Measurements from ENCODE around the gene DNLZ.

The DNLZ gene

DNA sequence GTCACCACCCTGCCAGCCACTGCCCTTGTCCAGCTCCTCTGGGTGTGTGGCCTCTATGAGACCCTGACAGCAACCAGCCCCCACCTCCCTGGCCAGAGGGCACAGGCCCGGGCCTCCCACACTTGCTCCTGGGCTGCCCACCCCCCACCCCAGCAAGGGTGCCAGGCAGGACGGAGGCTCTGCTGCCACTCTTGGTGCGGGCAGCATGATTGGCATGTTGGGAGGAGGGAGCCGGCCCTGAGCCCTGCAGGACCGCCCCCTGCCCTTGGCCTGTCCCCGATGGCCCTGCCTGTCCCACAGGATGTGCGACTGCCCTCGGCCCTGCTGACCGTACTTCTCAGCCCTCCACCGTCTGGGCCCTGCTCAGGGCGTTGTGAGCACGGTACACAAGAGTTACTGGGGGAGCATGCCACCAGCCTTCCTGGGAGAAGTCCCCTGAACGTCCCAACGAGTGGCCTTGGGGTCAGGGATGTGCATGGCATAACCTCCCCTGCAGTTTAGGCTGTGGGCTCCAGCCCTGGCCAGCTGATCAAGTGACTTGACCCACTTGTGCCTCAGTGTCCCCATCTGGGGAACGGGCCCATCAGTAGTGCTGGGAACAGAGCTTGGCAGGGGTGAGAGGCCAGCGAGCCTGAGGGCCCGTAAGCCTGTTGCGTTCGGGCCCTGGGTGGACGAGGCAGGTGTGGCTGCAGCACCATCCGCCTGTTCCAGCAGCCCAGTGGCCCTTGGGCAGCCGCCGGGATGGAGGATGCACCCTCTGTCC is 20.2 kb downstream of the DNLZ start:
- no peak for DNase-seq (ENCODE audit: low spot score)
- H3K4me3 Mint-ChIP-seq = no peak overlapping the region
- no peak overlapping the region for H3K27ac Mint-ChIP-seq
- no peaks in the 10 kb centered on the region for H3K9me3 Mint-ChIP-seq
- no peaks in the 10 kb centered on the region for H3K4me1 Mint-ChIP-seq (ENCODE audit: low read depth)
- no peaks in the 10 kb centered on the region for H3K36me3 Mint-ChIP-seq (ENCODE audit: low read depth)
- no peaks in the 10 kb centered on the region for H3K27me3 Mint-ChIP-seq (ENCODE audit: low read depth)

GRCh38 chr9:136342181-136343120 is 21.1 kb downstream of the DNLZ start:
- peak; percentile 60 for DNase-seq (ENCODE audit: low spot score)
- no peaks in the 10 kb centered on the region for H3K27me3 Mint-ChIP-seq (ENCODE audit: low read depth)
- no peak overlapping the region for H3K27ac Mint-ChIP-seq
- H3K9me3 Mint-ChIP-seq = no peaks in the 10 kb centered on the region
- H3K4me3 Mint-ChIP-seq = no peak overlapping the region
- H3K36me3 Mint-ChIP-seq (ENCODE audit: low read depth) = no peaks in the 10 kb centered on the region
- H3K4me1 Mint-ChIP-seq (ENCODE audit: low read depth) = no peaks in the 10 kb centered on the region

GRCh38 chr9:136341769-136342168 is 21.8 kb downstream of the DNLZ start:
- H3K9me3 Mint-ChIP-seq = no peaks in the 10 kb centered on the region
- no peaks in the 10 kb centered on the region for H3K36me3 Mint-ChIP-seq (ENCODE audit: low read depth)
- H3K27ac Mint-ChIP-seq = no peak overlapping the region
- H3K4me3 Mint-ChIP-seq = no peak overlapping the region
- H3K4me1 Mint-ChIP-seq (ENCODE audit: low read depth) = no peaks in the 10 kb centered on the region
- no peak for DNase-seq (ENCODE audit: low spot score)
- no peaks in the 10 kb centered on the region for H3K27me3 Mint-ChIP-seq (ENCODE audit: low read depth)

DNA sequence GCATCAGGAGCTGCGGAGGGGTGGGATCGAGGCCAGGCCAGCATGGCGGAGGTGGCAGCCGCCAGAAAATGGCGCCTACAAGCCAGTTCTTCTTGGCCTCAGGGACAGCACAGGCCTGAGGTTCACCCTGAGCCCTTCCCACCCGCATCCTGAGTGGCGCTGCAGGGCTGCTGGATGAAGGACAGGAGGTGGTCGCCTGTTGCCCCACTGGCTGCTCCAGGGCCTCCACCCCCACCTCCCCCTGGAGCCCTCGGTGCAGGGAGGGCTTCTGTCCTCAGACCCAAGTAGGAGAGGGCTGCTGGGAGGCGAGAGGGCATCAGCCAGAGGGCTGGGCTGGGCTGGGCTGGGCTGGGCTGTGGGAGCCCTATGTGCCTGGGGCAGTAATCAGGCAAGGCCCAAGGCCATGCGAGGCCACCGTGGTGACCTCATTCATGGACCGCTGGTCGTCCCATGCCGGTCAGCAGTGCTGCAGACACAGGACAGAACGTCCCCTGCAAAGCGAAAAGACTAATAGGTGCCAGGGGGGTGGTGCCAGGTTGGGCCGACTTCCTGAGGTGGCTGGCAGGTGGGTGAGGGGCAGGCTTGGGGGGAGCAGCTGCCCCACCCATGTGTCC is 22.4 kb downstream of the DNLZ start:
- H3K36me3 Mint-ChIP-seq (ENCODE audit: low read depth) = no peaks in the 10 kb centered on the region
- H3K27ac Mint-ChIP-seq = no peak overlapping the region
- DNase-seq (ENCODE audit: low spot score) = no peak
- H3K4me1 Mint-ChIP-seq (ENCODE audit: low read depth) = no peaks in the 10 kb centered on the region
- no peak overlapping the region for H3K4me3 Mint-ChIP-seq
- no peaks in the 10 kb centered on the region for H3K9me3 Mint-ChIP-seq
- no peaks in the 10 kb centered on the region for H3K27me3 Mint-ChIP-seq (ENCODE audit: low read depth)

DNA sequence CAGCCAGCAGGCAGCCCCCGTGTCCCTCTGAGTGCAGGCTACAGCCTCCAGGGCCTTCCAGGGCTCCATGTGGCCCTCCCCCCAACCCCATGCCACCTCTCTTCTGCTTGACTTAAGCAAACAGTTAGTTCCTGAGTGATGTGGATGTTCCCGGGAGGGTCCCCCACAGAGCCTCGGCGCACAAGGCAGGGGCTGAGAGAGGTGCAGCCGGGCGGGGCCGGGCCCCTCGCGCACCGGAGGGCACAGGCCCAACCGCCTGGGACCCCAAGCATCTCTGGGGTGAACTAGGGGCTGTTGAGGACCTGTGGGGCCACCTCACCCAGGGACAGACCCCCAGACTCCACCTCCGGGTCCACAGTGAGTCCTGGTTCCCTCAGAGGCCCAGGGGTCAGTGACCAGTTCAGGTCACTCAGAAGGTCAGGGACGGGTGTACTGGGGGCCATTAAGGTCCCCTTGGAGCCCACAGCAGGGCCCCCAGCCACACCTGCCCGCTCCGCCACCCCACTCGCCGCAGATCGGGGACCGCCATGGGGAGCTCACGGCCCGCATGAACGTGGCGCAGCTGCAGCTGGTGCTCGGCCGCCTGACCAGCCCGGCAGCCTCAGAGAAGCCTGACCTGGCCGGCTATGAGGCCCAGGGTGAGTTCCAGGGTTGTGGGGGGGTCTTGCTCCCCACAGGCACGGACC is 23.0 kb downstream of the DNLZ start:
- Mint-ChIP-seq H3K36me3 (ENCODE audit: low read depth) (no peaks in the 10 kb centered on the region), H3K4me3 (no peak overlapping the region), H3K27ac (no peak overlapping the region), H3K9me3 (no peaks in the 10 kb centered on the region), H3K4me1 (ENCODE audit: low read depth) (no peaks in the 10 kb centered on the region), H3K27me3 (ENCODE audit: low read depth) (no peaks in the 10 kb centered on the region)
- no peak for DNase-seq (ENCODE audit: low spot score)

DNA sequence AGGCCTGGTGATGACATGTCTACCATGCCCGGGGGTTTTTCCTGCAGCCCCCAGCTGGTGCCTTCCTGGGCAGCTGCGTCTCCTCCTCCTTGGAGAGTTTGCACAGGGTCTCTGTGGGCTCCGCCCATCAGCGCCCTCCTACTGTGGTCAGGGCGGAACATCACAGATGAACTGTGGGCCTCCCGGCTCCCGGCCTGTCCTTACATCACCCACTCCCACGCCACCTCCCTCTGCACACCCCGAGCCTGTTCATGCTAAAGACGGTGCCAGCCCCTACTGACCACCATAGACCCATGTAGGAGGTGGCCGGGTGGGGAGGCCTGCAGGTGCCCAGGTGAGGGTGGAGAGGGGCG is 23.6 kb downstream of the DNLZ start:
- H3K9me3 Mint-ChIP-seq = no peaks in the 10 kb centered on the region
- no peak overlapping the region for H3K4me3 Mint-ChIP-seq
- H3K27me3 Mint-ChIP-seq (ENCODE audit: low read depth) = no peaks in the 10 kb centered on the region
- no peaks in the 10 kb centered on the region for H3K4me1 Mint-ChIP-seq (ENCODE audit: low read depth)
- DNase-seq (ENCODE audit: low spot score) = no peak
- H3K36me3 Mint-ChIP-seq (ENCODE audit: low read depth) = no peaks in the 10 kb centered on the region
- H3K27ac Mint-ChIP-seq = no peak overlapping the region

DNA sequence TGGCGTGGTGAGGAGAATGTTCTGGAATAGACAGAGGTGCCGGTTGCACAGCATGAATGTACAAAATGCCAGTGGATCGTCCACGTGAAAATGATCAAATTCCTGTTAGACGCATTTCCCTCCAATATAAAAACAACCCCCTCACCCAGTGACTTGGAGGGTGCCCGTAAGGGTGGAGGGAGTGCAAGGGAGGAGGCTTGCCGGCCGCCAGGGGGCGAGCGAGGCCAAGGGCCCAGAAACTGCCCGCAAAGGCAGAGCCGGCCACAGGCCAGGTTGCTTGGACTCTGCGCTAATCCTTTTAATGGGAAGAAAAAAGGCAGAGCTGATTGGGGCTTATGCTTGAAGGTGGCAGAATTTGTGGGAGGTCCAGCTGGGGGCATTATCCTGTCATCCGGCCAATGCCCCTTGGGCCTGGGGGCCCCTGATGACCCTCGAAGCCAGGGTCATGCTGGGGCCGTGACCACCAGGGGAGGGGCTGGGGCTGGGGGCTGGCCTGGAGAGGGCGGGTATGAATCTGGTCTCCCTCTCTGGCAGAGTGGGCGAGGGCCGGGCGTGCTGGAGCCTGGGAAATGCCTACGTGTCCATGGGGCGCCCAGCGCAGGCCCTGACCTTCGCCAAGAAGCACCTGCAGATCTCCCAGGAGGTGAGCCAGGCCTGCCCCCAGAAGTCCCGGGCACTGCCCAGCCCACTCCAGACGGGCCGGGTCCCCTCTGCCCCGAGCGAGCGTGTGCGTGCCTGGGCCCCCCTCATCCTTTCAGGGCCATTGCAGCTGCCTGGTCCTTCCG is 24.2 kb downstream of the DNLZ start:
- no peak for DNase-seq (ENCODE audit: low spot score)
- Mint-ChIP-seq H3K27ac (no peak overlapping the region), H3K36me3 (ENCODE audit: low read depth) (no peaks in the 10 kb centered on the region), H3K4me1 (ENCODE audit: low read depth) (no peaks in the 10 kb centered on the region), H3K27me3 (ENCODE audit: low read depth) (no peaks in the 10 kb centered on the region), H3K4me3 (no peak overlapping the region), H3K9me3 (no peaks in the 10 kb centered on the region)

DNA sequence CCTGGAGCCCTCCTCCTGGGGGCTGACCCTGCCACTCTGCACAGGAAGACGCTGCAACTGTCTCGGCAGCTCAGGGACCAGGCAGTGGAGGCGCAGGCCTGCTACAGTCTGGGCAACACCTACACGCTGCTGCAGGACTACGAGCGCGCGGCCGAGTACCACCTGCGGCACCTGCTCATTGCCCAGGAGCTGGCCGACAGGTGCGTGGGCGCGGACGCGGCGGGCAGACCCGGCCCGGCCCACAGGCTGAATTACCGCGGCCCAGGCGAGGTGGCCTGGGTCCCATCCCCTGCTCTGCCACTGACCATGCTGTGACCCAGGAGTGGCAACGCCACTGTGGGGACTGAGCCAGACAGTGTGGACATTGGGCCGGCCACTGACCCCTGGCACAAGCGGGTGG is 25.0 kb downstream of the DNLZ start:
- H3K27ac Mint-ChIP-seq = no peak overlapping the region
- H3K9me3 Mint-ChIP-seq = no peaks in the 10 kb centered on the region
- H3K4me1 Mint-ChIP-seq (ENCODE audit: low read depth) = no peaks in the 10 kb centered on the region
- no peak for DNase-seq (ENCODE audit: low spot score)
- H3K4me3 Mint-ChIP-seq = no peak overlapping the region
- H3K36me3 Mint-ChIP-seq (ENCODE audit: low read depth) = no peaks in the 10 kb centered on the region
- no peaks in the 10 kb centered on the region for H3K27me3 Mint-ChIP-seq (ENCODE audit: low read depth)

DNA sequence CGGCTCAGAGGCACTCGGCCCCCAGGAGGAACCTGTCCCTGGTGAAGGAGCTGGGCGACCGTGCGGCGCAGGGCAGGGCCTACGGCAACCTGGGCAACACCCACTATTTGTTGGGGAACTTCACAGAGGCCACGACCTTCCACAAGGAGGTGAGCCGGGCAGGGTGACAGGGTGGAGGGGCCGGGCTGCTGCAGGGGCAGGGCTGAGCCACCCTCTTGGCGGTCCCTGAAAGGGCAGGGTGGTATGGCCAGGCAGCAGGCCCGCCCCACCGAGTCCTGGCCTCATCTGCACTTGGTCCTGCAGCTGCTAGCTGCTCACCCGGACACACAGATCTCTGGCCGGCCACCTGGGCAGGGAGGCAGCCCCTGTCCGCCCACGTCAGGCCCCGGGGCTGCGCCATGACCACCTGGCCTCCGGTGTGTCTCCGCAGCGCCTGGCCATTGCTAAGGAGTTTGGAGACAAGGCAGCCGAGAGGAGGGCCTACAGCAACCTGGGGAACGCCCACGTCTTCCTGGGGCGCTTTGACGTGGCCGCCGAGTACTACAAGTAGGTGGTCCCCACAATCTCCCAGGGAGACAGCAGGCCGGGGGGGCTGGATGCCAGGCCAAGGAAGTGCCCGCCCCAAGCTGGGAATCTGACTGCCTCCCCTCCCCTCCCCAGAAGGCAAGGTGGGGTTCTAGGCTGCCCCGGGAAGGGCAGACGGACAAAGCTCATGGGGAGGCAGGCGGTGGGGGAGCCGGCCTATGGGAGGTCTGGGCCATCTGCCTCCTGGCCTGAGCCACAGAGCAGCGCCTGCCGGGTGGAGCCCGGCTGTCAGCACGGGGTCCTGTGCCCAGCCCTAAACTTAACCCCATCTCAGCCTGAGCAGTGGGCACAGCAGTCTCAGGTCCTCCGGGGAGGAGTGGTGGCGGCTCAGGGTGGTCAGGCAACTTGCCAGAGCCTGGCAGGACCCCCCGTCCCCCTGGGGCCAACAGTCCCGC is 25.8 kb downstream of the DNLZ start:
- Mint-ChIP-seq H3K4me3 (no peak overlapping the region), H3K9me3 (no peaks in the 10 kb centered on the region), H3K27me3 (ENCODE audit: low read depth) (no peaks in the 10 kb centered on the region), H3K4me1 (ENCODE audit: low read depth) (no peaks in the 10 kb centered on the region), H3K27ac (no peak overlapping the region), H3K36me3 (ENCODE audit: low read depth) (no peaks in the 10 kb centered on the region)
- no peak for DNase-seq (ENCODE audit: low spot score)

DNA sequence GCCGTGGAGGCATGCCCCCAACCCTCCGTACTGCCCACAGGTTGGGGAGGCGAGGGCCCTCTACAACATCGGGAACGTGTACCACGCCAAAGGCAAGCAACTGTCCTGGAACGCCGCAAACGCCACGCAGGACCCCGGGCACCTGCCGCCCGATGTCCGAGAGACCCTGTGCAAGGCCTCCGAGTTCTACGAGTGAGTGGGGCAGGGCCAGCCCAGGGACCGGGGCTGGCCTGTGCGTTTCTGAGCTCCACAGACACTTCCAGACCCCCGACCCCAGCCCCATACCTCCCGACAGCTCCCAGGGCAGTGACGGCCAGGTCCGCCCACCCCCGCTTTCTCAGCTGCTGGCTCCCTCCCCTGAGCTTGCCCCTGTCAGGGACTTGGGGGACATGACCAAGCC is 26.7 kb downstream of the DNLZ start:
- Mint-ChIP-seq H3K9me3 (no peaks in the 10 kb centered on the region), H3K36me3 (ENCODE audit: low read depth) (no peaks in the 10 kb centered on the region), H3K4me1 (ENCODE audit: low read depth) (no peaks in the 10 kb centered on the region), H3K27ac (no peak overlapping the region), H3K27me3 (ENCODE audit: low read depth) (no peaks in the 10 kb centered on the region), H3K4me3 (no peak overlapping the region)
- no peak for DNase-seq (ENCODE audit: low spot score)

GRCh38 chr9:136336156-136336870 is 27.2 kb downstream of the DNLZ start:
- DNase-seq (ENCODE audit: low spot score) = no peak
- H3K4me3 Mint-ChIP-seq = no peak overlapping the region
- no peak overlapping the region for H3K27ac Mint-ChIP-seq

More at GRCh38 chr9:136336156-136336870, 27.2 kb downstream of the DNLZ start:
- H3K36me3 Mint-ChIP-seq (ENCODE audit: low read depth) = no peaks in the 10 kb centered on the region
- H3K4me1 Mint-ChIP-seq (ENCODE audit: low read depth) = no peaks in the 10 kb centered on the region
- no peaks in the 10 kb centered on the region for H3K27me3 Mint-ChIP-seq (ENCODE audit: low read depth)
- H3K9me3 Mint-ChIP-seq = no peaks in the 10 kb centered on the region

Measured in T-helper 2 cell treated with Interferon-gamma antibody and Interleukin-4, amounts not matched to agents 5 μg/mL and 100 μg/mL, for 36 hours (primary cell).